ENCODE data around the gene USP6.
A peak's percentile ranks its signal among the peaks of the same experiment; 100 is the strongest.

Gene USP6

DNA sequence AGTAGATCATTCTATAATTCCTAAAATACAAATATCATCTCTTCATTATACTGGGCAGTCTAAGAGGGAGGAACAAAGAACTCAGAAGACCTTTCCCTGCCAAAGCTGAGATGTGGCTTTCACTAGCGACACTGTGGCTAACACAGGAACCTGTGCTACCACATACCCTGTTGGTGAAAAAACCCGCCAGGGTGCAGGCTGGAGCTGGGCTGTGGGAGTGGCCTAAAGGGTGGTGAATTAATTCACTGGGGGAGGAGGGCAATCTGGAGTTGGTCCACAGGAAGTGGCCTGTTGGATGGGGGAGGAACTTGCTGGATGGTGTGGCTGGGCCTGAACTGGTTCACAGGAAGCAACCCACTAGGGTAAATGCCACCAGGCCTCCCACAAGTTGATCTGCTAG, 68.5 kb downstream of the USP6 start:
- Histone ChIP-seq H3K9me2 (replicated peaks; ENCODE audit: insufficient read depth, low read length) (no peaks in the 10 kb centered on the region), H2AFZ (ENCODE audit: low read length) (no peak overlapping the region), H3K4me2 (ENCODE audit: low read depth, low read length) (no peak overlapping the region), H3K27me3 (replicated peaks; ENCODE audit: insufficient read depth, low read length) (no peaks in the 10 kb centered on the region), H3K9me3 (replicated peaks; ENCODE audit: insufficient read depth, low read length) (0 out of 2 replicates have a peak, but pooled peaks cover 4% of the 10 kb centered on the region), H3K4me3 (ENCODE audit: low read length) (no peak overlapping the region), H3K79me2 (ENCODE audit: low read length) (no peaks in the 10 kb centered on the region), H3K27ac (ENCODE audit: low read length) (no peak overlapping the region), H3K36me3 (replicated peaks; ENCODE audit: insufficient read depth, low read length) (peaks cover 2% of the 10 kb centered on the region; the same call in 1 of the 2 replicates), H3K9ac (ENCODE audit: low read length) (no peak overlapping the region), H3K4me1 (ENCODE audit: low read length) (no peaks in the 10 kb centered on the region), H4K20me1 (ENCODE audit: insufficient read depth, low read length) (no peaks in the 10 kb centered on the region), H3F3A (ENCODE audit: insufficient read depth, low read length) (no peaks in the 10 kb centered on the region; the same call in 1 of the 2 replicates)
- TF ChIP-seq, protein P1, sequence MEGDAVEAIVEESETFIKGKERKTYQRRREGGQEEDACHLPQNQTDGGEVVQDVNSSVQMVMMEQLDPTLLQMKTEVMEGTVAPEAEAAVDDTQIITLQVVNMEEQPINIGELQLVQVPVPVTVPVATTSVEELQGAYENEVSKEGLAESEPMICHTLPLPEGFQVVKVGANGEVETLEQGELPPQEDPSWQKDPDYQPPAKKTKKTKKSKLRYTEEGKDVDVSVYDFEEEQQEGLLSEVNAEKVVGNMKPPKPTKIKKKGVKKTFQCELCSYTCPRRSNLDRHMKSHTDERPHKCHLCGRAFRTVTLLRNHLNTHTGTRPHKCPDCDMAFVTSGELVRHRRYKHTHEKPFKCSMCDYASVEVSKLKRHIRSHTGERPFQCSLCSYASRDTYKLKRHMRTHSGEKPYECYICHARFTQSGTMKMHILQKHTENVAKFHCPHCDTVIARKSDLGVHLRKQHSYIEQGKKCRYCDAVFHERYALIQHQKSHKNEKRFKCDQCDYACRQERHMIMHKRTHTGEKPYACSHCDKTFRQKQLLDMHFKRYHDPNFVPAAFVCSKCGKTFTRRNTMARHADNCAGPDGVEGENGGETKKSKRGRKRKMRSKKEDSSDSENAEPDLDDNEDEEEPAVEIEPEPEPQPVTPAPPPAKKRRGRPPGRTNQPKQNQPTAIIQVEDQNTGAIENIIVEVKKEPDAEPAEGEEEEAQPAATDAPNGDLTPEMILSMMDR (IDR thresholded peaks at IDR 0.05; ENCODE audit: low read length) = no peak
- no peak for TF ChIP-seq EZH2phosphoT487 (IDR thresholded peaks at IDR 0.05; ENCODE audit: low read length)
- TF ChIP-seq EZH2 (optimal IDR thresholded peaks at IDR 0.05; ENCODE audit: low read depth, low read length) = no peak
- no peak for DNase-seq

DNA sequence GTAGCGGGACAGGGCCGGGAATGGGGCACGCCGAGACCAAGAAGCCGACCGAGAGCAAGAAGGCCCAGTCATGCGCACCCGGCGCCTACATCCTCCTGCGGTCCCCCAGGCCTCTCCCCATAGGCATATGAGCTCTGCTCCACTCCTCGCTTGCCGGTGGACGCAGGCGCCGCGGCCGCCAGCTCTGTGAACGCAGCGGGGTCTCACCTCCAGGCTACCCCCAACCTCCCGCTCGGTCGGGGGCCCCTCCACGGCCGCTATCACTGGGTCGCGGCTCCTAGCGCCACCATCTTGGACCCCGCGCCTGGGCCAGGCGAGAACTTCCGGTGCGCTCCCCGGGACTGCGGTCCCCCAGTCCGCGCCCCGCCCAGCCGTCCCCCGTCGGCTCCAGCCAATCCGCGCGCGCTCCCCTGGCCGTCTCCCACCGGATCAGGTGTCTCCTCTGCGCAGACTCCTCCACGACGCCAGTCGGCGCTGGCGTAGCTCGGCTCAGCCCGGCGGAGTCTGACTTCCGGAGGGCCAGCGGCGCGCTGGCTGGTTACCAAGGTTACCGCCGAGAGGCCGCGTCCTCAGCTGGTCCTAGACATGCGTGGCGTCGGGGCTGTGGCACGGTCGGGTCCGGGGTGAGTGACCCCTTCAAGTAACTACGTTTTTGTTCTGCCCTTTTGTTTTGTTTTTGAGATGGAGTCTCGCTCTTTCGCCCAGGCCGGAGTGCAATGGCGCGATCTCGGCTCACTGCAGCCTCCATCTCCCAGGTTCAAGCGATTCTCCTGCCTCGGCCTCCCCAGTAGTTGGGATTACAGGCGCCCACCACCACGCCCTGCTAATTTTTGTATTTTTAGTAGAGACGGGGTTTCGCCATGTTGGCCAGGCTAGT, 75.9 kb downstream of the USP6 start, which contains the start of gene ZNF594:
TSS of gene ZNF594 (minus strand) at position 328 of the 877 bp plus-strand sequence. CDS start 7,612 bp downstream, outside the sequence.
- Histone ChIP-seq H3K27me3 (replicated peaks; ENCODE audit: insufficient read depth, low read length) (no peaks in the 10 kb centered on the region), H3K27ac (ENCODE audit: low read length) (peak within 1 kb of the TSS; percentile 33; the same call in 1 of the 2 replicates), H3K79me2 (ENCODE audit: low read length) (peaks cover 20% of the 10 kb centered on the region), H3K9me3 (replicated peaks; ENCODE audit: insufficient read depth, low read length) (no peaks in the 10 kb centered on the region), H3F3A (ENCODE audit: insufficient read depth, low read length) (no peaks in the 10 kb centered on the region), H3K9me2 (replicated peaks; ENCODE audit: insufficient read depth, low read length) (no peaks in the 10 kb centered on the region), H3K9ac (ENCODE audit: low read length) (peak within 1 kb of the TSS; percentile 67), H3K4me2 (ENCODE audit: low read depth, low read length) (peak within 1 kb of the TSS; percentile 71), H4K20me1 (ENCODE audit: insufficient read depth, low read length) (no peaks in the 10 kb centered on the region), H3K36me3 (replicated peaks; ENCODE audit: insufficient read depth, low read length) (no peaks in the 10 kb centered on the region), H3K4me3 (ENCODE audit: low read length) (peak within 1 kb of the TSS; percentile 79), H3K4me1 (ENCODE audit: low read length) (peaks cover 3% of the 10 kb centered on the region; the same call in 1 of the 2 replicates), H2AFZ (ENCODE audit: low read length) (peak within 1 kb of the TSS; percentile 90)
- TF ChIP-seq EZH2phosphoT487 (IDR thresholded peaks at IDR 0.05; ENCODE audit: low read length) (no peak), EZH2 (optimal IDR thresholded peaks at IDR 0.05; ENCODE audit: low read depth, low read length) (no peak)
- TF ChIP-seq, protein P1 (IDR thresholded peaks at IDR 0.05; ENCODE audit: low read length) = peak; percentile 86
- DNase-seq = peak; percentile 98

DNA sequence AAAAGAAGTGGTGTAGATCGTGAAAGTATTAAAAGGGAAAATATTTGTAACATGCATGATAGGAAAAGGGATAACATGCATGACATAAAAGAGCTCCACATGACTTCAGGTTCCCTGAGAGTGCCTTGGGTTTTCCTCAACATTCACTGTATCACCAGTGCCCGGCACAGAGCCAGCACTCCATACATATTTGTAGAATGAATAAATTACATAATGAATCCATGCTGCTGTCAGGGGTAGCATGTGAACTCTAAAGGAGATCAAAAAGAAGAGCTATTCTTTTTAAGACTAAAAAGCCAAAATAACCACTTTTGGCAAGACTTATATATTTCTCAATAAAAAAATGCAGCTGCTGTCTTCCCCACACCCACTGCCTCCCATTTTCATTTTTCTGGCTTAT, 78.5 kb downstream of the USP6 start:
- peaks cover 20% of the 10 kb centered on the region for H3K79me2 ChIP-seq (ENCODE audit: low read length)
- H3K9me3 ChIP-seq (replicated peaks; ENCODE audit: insufficient read depth, low read length) = no peaks in the 10 kb centered on the region
- no peaks in the 10 kb centered on the region for H4K20me1 ChIP-seq (ENCODE audit: insufficient read depth, low read length)
- H2AFZ ChIP-seq (ENCODE audit: low read length) = no peak overlapping the region
- no peaks in the 10 kb centered on the region for H3F3A ChIP-seq (ENCODE audit: insufficient read depth, low read length)
- no peaks in the 10 kb centered on the region for H3K27me3 ChIP-seq (replicated peaks; ENCODE audit: insufficient read depth, low read length)
- no peak overlapping the region for H3K4me3 ChIP-seq (ENCODE audit: low read length)
- TF ChIP-seq EZH2 (optimal IDR thresholded peaks at IDR 0.05; ENCODE audit: low read depth, low read length) (no peak), EZH2phosphoT487 (IDR thresholded peaks at IDR 0.05; ENCODE audit: low read length) (no peak)
- TF ChIP-seq, protein P1 (IDR thresholded peaks at IDR 0.05; ENCODE audit: low read length) = no peak
- H3K27ac ChIP-seq (ENCODE audit: low read length) = no peak overlapping the region
- no peaks in the 10 kb centered on the region for H3K9me2 ChIP-seq (replicated peaks; ENCODE audit: insufficient read depth, low read length)
- H3K36me3 ChIP-seq (replicated peaks; ENCODE audit: insufficient read depth, low read length) = no peaks in the 10 kb centered on the region
- no peak overlapping the region for H3K4me2 ChIP-seq (ENCODE audit: low read depth, low read length)
- no peak overlapping the region for H3K9ac ChIP-seq (ENCODE audit: low read length)
- no peak for DNase-seq
- peaks cover 3% of the 10 kb centered on the region; the same call in 1 of the 2 replicates for H3K4me1 ChIP-seq (ENCODE audit: low read length)

Measured in MM.1S (cell line).